Caki2 (cell line): ENCODE measurements around the gene ING5. TPM values are rescaled to one million over a fixed set of nuclear protein-coding genes. Genes with fewer than 3 reads are reported as not detected.

Source experiments
- DNase-seq: peaks from one replicate; pipeline ENCODE4 v3.0.0-alpha.2; 2015; ENCODE audit warnings: low read depth
- in situ Hi-C: cut with HindIII; loops from 2 replicates; pipeline ENCODE4 v1.10.0; 2016; ENCODE audit warnings: low sequenced_read_pairs, low pct_unique_long_range_greater_than_20kb, mixed read lengths
- total RNA-seq: library from RNA; depleted of rRNA; stranded (reverse); fragments of >200 nt; shearing (Covaris generic); gene quantifications from 2 replicates; pipeline ENCODE4 v1.2.3, GENCODE V29; 2014; ENCODE audit warnings: low replicate concordance

The ING5 gene
- total RNA-seq, 1 experiment from 2014 or later = 41.0 TPM

DNA sequence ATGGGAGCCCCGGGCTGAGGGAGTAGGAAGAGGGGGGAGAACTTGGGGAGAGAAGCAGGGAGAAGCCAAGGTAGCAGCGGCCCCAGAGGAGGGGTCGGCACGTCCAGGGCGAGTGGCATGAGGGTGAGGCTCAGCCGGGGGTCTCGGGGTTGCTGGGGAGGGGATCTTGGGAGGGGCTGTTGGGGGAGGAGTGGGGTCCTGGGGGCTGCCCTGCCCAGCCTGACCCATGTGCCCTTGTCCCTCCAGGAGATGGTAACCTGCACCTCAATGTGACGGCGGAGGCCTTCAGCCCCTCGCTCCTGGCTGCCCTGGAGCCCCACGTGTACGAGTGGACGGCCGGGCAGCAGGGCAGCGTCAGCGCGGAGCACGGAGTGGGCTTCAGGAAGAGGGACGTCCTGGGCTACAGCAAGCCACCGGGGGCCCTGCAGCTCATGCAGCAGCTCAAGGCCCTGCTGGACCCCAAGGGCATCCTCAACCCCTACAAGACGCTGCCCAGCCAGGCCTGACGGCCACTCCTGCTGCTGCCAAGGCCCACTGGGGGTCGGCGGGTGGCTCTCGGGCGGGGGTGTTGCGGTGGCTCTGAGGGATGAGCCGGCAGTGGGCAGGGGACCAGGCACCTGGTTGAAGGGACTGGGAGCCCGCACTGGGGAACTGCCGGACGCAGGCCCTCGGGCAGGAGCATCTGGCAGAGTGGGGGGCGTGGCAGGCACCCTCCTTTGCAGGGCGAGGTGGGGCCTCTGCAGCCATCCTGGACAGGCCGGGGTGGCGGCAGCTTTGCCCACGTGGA lies 65.8 kb downstream of the ING5 start:
- DNase-seq = no peak
- in situ Hi-C loops = no loop called here

DNA sequence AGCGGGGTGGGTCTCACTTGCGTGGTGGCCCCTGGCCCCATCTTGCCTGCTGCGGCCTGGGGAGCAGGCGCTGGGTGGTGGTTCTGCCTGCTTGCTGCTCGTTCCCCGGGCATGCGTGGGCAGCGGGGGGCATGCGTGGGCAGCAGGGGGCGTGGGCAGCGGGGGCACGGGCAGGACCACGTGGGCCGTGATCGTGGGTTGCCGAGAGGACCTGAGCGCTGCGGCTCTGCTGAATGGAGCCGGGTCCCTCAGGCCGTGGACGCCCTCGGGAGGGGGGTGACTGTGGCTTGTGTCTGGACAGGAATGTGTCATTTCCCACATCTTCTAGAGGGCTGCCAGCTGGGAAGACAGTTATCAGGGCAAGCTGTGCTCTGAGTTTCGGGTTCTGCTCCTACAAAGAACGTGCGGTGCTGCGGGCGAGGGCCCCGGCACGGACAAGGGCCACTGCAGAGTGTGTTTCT lies 66.4 kb downstream of the ING5 start:
- DNase-seq = no peak
- in situ Hi-C loops = no loop called here

DNA sequence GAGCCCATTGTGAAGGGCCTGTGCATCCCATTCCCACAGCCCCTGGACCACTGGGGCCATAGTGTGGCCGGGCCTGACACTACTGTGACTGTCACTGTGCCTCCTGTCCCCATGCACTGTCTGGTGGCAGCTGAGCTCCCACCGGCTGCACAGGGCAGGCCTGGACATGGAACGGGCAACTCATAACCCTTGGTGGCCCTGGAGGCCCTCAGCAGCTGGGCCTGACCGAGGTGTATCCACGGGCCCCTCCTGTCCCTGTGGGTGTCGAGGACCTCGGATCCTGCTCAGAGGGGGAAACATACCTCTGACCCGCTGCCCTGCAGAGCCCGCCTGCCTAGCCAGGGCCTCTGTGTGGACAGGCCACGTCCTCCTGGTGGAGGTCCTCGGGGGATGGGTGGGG lies 67.0 kb downstream of the ING5 start:
- DNase-seq = no peak
- in situ Hi-C loops = no loop called here

DNA sequence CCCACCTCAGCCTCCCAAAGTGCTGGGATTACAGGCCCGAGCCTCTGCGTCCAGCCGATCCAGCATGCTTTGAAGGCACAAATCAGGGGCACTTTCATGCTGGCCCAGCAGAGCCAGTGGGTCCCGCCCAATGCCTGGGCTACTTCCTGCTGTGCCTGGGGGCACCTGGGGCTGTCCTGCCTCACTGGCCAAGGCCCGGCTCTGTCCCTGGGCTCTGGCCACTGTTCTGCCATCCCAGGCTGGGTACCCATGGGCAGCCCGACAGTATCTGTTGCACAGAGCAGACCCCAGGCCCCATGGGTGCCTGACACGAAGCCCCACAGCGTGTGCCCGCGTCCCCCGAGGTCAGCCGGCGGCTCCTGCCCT lies 68.0 kb downstream of the ING5 start:
- in situ Hi-C loops = no loop called here
- DNase-seq = no peak

DNA sequence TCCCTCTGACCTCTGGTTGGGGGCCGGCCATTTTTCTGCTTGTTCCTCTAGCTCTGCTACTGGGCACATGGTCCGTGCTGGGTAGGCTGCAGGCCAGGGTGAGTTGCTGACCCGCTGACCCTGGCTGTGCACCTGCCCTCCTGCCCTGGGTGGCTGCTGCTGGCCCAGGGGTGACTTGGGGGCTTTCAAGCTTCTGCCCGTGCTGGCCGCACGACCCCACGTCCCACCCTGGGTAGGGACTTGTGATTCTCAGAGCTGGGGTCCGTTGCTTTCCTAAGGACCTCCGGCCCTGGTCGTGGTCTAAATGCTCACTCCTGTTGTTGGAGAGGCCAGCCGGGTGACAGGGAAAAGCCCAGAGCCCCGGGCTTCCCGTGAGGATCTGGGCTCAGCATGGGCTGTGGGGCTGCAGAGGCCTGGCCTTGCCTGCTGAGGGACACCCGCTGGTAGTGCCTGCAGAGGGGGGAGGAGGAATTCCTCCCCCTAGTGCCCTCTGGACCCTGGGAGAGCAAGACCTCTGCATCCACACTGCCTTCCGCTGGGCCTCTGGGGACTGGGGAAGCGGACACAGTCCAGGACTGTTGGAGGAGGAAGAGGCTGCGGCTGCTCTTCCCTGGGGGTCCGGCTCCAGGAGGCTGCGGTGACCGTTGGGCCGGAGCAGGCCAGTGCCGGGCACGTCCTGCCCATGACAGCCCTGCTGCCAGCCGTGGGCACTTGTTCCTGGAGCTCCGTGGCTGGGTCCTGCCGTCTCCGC lies 68.5 kb downstream of the ING5 start:
- in situ Hi-C loops = no loop called here
- DNase-seq = no peak

DNA sequence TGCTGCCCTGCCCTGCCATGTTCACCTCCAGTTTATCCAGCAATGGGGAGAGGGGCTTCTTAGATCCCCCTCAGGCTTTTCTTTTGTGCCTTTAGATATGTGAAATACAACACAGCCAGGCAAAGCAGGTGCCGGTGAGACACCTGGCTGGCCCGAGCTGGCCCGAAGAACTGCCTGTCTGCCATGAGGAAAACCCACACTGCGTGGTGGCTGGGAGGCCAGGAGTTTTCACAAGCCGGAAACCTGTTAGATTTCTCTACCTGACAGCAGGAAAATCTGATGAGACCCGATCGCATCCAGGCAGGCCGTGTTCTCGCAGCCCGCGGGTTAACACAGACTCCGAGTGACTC lies 69.1 kb downstream of the ING5 start:
- in situ Hi-C loops = no loop called here
- DNase-seq = no peak

DNA sequence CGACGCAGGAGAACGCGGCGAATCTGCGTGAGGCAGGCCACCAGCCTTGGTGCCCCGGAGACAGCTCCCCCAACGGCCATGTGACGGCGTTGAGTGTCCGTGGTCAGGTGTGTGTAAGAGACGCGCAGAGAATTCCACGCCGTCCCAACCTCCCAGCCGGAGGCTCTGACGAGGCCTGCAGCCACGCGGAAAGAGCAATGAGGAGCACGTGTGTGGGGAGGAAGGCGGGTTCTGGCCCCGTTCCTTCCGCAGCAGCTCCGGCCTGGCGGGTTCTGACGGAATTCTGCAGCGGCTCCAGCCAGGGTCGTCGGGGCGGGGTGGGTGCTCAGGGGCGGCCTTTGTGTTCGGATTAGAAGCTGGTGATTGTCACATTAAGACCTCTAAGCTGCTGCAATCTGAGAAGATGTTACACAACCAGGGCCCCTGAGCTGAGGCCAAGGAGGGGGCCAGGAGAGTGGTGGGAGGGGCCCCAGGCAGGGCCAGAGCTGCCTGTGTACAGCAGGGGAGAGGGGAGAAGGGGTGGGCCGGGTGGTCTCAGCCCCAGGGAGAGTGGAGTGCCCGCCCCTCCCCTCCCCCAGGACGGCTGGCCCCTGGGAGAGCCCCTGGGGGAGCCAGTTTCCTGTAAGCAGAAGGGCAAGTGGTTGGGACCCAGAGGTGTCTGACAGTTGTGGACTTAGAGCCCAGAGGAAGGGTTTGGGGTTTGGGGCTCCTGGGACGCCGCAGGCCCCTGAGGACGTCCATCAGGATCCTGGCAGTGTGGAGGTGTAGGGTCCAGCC lies 69.6 kb downstream of the ING5 start:
- in situ Hi-C loops = no loop called here
- no peak for DNase-seq

DNA sequence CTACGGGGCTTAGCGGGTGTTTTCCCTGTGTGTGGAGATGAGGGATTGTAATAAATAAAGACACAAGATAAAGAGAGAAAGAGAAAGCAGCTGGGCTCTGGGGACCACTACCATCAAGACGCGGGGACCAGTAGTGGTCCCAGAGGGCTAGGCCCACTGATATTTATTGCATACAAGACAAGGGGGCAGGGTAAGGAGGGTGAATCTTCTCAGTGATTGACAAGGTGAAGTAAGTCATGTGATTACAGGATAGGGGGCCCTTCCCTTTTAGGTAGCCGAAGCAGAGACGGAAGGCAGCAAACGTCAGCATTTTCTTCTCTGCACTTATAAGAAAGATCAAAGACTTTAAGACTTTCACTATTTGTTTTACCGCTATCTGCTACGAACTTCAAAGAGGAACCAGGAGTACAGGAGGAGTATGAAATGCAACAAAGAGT lies 70.2 kb downstream of the ING5 start:
- DNase-seq = no peak
- in situ Hi-C loops = no loop called here

DNA sequence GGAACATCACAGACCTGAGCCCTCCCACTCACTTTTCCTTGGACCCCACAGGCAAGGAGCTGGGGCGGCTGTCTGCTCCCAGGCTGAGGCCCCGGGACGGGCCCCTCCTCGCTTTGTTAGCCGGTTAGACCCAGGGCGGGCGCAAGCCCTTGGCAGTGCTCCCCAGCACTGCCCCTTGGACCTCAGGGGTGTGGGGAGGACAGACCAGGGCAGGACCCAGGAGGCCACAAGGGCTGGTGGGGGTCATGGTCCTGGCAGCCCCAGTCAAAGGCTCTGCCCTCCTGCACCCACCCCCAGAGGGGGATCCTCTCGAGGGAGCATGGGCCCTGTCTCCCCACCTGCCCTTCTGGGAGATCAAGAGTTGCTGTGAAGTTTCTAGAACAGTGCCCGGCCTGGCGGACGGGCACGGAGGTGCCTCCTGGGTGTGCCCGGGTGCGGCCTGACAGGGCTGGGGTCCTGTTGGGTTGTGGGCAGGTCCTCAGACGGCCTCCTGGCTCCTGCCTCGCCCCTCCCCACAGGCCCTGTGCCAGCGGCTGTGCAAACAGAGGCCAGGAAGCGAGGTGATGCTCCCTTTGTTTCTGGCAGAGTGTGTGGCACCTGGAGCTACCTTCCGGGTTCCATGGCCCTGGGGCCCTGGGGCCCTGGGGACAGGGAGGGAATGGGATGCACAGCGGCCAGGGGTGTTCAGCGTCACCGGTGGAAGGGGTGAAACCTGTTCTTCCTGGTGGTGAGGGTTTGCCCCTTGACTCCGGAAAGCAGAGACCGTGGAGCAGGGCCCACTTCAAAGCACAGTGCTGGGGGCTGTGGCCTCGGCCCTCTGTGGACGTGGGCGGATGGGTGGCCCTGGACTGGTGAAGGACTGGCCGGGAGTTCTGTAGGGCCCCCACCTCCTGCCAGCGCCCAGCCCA lies 71.9 kb downstream of the ING5 start:
- in situ Hi-C loops = no loop called here

DNA sequence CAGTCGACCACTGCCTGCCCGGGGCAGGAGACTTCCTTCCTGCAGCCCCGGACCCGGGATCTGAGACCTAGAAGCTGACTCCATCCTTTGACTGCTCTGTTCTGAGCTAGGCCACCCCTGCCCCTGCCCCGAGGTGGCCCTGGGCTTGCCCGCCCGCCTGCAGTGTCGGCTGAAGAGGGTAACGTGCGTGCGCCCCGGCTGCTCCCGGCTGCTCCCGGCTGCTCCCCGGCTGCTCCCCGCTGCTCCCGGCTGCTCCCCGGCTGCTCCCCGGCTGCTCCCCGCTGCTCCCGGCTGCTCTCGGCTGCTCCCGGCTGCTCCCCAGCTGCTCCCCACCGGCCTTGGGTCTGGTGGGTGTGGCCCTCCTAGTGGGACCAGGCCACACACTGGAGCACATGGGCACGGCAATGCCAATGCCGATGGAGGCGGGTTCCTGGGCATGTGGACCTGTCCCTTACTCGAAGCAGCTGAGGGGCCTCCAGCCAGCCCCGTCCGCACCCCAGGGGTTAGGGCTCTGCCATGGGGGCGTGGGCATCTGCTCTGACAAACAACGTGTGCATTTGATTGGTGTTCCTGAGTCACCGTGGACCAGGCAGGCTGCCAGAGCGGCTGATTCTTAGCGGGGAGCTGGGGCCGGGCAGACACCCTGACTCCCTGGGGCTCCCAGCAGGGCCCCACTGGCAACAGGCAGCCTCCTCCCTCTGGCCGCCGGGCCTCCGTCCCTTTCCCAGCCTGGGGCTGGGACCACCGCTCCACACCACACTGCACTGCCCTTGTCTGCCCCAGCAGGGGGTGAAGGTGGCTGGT lies 72.8 kb downstream of the ING5 start:
- in situ Hi-C loops = no loop called here
- no peak for DNase-seq

More for the DNA sequence above, 71.9 kb downstream of the ING5 start:
- DNase-seq = no peak

DNA sequence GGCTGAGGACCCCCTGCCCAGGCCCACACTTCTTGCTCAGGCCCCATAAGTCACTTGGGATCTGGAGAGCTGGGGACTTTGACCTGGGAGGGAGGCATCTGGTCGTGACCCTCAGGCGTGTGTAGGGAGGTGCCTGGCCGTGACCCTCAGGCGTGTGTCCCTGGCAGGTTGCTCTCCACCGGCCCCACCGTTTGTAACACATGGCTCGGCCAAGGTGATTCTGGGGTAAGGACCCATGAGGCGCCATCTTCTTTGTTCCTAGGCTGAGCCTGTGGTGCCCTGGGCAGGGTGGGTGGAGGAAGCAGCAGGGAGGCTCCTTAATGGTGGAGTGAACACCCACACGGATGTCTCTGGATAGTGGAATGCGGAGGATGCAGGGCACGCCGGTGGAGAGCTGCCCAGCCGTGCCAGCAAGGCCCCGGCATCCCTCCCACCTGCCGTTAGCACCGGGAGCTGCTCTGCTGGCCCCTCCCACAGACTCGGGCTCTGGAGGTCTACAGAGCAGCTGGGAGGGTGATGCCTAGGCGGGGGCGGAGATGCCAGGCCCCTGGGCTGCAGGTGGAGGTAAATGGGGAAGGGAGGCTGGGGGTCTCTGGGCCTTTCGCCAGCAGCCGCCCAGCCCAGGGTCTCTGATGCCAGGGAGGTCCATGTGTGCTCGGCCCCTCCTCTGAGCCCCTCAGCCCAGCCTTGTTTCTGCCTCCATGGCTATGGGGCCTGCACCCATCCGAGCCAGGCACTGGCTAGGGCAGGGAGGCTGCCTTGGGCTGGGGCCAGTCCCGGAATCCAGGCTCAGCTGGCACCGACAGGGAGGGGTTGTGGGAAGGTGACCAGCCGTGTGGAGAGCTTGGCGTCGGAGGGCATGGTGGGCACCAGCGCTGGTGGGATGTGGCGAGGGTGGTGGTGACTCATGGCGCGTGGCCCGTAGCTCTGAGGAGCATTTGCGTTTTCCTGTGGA lies 73.7 kb downstream of the ING5 start:
- DNase-seq = no peak
- in situ Hi-C loops = no loop called here

DNA sequence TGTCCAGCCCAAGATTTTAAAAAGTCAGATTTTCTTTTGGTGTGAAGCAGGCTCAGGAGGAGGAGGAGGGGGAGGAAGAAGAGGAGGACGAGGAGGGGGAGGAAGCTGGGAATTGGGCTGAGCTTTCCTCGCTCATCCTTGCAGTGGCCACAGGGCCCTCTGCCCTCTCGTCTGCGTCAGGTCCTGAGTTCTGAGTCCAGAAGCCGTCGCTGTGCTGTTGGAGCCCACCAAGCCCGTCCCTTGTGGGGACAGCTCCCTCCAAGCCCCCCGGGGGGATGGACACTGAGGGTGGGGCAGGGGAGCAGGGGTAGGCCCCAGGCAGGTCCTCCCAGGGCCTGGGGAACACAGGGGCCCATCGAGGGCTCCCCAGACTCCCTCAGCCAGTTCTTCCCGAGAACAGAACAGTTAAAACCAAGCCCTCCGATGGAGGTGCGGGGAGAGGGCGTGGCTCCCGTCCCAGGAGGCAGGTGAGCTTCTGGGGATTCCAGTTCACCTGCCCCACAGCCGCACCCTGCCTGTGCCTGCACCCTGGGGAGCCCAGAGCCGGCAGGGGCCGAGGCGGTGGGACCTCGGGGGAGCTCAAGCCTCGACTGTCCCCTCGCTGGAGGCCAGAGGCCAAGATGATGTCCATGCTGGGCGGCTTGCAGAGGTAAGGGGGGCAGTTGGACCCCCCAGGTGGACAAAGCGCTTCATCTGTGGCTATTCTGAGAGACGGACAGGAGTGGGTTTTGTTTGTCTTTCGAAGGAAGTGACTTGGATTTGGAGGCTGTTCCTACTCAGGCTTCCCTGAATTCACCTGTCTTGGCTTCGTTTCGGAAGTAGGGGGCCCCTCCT lies 74.7 kb downstream of the ING5 start, which contains the start of gene GAL3ST2:
TSS of gene GAL3ST2 (plus strand) at position 487 of the 834 bp plus-strand sequence. CDS start at position 621, 134 bp downstream.
- in situ Hi-C loops = no loop called here
- no peak for DNase-seq

DNA sequence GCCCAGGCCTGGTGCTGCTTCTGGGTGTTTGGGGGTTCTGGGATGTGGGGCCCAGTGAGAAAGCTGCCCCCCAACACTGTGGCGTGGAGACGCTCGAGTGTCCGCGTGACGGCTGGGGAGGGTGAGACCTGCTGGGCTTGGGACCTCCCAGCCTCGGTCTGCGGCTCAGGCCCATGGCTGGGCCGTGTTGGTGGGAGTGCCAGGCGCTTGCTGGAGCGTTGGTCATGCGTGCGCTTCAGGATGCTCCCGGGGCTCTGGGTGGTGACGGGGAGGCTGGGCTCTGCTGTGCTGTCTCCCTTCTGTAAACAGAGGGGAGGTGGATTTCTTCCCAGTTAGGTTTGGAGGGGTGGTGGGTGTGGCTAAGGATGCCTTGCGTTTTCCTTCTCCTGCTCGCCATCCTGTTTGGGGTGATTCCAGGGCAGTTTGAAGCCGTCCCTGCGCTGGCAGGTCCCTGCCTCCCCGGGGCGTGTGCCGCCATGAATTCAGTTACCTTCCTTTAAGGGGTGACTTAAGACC lies 75.4 kb downstream of the ING5 start:
- no peak for DNase-seq
- in situ Hi-C loops = no loop called here

DNA sequence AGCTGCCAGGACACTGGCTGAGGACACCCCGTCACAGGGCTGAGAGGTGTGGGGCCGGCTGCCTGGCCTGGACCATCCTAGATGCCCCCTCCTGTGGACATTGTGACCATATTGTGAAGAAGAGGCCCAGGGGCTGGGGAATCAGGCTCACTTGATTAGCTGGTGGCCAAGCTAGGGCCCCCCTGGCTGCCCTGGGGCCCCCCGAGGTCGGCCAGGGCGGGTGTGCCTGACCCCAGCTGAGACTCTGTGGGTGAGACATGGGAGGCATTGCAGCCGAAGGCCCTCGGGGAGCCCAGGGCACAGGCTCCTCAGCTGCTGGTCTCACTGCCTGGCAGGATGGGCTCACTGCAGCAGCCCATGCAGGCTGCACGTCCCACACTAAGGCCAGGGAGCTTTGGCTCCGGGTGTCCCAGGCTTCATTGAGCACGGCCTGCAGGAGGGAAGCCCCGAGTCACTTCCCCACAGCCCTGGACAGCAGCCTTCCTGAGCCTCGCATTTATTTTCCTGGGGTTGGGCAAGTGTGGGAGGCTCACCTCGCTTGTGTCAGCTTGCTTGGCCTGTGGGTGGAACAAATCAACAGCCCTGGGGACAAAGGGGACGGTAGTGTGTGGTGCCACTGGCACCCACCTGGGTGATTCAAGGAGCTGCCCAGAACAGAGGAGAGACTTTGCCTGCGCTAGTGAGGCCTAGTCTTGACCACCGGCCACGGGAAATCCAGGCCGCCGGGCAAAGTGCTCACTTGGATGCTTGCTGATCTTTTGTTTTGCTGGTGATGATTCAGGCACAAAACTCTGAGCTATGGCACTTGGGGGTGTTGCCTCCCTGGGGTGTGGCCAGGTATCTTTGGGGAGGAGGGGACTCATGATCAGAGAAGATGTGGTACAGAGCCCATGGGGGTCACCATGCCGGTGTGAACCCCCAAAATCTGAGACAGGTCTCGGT lies 76.1 kb downstream of the ING5 start:
- no peak for DNase-seq
- in situ Hi-C loops = no loop called here
